ENCODE data around the gene PLEKHA8.
A peak's percentile ranks its signal among the peaks of the same experiment; 100 is the strongest.

The PLEKHA8 gene

DNA sequence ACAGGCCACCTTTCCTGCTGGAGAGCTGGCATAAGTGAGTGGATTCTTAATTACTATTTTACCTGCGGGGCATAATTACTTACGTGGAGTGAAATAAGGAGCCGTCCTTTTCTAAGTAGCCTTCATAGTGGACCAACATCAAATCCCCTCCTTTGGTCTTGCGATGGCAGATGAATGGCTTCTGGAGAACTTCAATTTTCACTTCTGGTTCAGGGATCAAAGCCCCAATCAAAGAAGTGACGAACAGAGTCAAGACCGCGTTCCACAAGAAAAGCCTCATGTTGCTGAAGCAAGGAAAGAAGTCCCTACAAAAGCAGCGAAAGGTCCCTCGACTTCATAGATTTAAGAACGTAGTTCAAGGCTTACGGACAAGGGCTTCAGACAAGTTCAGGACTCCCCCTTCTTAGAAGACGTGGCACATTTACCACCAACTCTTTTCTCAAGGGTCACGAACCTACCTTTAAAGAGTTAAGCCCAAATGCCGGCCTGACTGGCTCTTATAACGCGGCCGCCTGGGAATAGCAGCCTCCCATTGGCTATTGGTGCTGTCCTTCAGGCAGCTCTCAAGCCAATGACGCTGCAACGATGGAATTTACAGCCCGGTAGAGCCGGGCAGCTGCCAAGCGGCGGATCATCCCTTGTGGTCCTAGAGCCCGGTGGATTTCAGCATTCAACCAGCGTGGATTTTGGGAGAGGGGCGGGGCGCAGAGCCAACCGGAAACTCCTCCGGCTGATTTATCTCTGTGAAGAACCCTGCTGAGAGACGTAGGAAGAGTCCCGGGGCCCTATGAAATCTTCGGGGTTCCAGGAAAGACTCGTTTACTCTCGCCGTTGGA lies 1.8 kb upstream of the PLEKHA8 start, which contains the start of gene FKBP14:
Gene FKBP14 (minus strand): TSS at position 474 of the 836 bp plus-strand sequence. CDS start 194 bp downstream, at position 280.
- DNase-seq: peak; percentile 95

GRCh38 chr7:30027065-30027456 lies 1.2 kb upstream of the PLEKHA8 start:
- peak; percentile 73 for DNase-seq

DNA sequence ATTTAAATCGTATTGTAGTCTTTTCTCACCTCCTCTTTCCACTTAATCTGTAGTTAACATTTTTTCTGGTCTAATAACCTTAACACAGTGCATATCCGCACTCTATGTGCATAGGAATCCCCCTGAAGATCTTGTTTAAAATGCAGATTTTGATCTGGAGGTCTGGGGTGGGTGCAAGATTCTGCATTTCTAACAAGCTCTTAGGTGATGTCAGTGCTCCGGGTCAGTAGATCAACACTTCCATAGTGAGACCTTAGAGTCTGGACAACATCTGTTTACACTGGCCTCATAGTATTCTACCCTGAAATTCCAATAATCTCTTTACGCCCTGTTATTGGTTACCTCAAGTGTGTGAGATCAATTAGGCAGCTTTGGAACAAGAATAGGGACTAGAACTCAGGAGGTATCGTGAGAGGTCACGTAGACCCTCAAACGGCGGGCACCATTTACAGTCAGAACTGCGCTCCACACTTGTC lies 434 bp upstream of the PLEKHA8 start:
- DNase-seq: no peak

- DNase-seq: no peak
Observed at GRCh38 chr7:30028749-30029635, 780 bp downstream of the PLEKHA8 start.

- DNase-seq: no peak
Observed at GRCh38 chr7:30029696-30030095, 1.5 kb downstream of the PLEKHA8 start.

- no peak for DNase-seq
Observed at GRCh38 chr7:30032310-30033125, 4.3 kb downstream of the PLEKHA8 start.

GRCh38 chr7:30034501-30034900 lies 6.3 kb downstream of the PLEKHA8 start:
- DNase-seq: no peak

DNA sequence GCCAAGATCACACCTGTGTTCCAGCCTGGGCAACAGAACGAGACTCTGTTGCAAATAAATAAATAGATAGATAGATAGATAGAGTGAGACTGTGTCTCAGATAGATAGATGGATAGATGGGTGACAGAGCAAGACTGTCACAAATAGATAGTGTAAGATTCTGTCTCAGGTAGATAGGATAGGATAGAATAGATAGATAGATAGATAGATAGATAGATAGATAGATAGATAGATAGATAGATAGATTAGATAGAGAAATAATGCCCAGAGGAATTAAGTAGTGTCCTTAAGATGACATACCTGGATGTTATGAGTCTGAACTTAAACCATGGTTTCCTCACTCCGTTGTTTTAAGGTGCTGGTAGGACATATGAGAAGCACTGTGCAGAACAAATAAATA lies 8.0 kb downstream of the PLEKHA8 start:
- no peak for DNase-seq

GRCh38 chr7:30038196-30038980 lies 10.2 kb downstream of the PLEKHA8 start:
- no peak for DNase-seq

DNA sequence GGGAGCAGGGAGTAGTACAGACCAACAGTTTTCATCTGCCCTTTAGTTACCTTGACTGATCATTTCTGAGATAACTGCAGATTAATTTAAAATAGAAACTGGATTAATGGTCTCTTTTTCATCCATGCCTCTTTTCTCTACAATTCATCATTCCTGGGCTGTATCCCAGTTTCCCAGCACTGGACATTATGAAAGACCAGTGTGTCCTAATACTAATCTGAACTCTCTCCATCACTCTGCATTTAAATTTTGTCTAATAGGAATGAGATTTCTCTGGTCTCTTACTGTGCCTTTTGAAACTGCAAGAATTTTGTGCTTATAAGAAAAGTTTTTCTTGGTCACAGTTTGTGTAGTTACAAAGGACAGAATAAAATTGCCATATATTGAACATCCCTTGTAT lies 12.7 kb downstream of the PLEKHA8 start:
- DNase-seq: no peak

GRCh38 chr7:30041526-30042269 lies 13.5 kb downstream of the PLEKHA8 start:
- no peak for DNase-seq

GRCh38 chr7:30046127-30046770 lies 18.0 kb downstream of the PLEKHA8 start:
- DNase-seq: no peak

- DNase-seq: no peak
Observed at GRCh38 chr7:30047124-30047523, 18.9 kb downstream of the PLEKHA8 start.

- DNase-seq: no peak
Observed at GRCh38 chr7:30048582-30048981, 20.4 kb downstream of the PLEKHA8 start.

DNA sequence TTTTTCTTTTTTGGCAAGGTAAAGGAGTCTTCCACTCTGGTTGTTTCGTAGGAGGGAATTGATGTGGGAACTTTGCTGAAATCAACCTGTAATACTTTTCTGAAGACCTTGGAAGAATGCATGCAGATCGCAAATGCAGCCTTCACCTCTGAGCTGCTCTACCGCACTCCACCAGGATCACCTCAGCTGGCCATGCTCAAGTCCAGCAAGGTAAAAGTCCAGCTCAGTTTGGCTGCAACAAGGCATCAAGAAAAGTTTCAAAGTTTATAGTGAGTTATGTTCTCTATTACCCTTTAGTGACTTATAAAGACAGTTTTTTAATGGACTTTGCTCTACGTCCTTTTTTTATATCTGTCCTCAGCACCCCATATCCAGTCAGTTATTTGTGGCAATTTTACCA lies 21.0 kb downstream of the PLEKHA8 start:
- DNase-seq: no peak

DNA sequence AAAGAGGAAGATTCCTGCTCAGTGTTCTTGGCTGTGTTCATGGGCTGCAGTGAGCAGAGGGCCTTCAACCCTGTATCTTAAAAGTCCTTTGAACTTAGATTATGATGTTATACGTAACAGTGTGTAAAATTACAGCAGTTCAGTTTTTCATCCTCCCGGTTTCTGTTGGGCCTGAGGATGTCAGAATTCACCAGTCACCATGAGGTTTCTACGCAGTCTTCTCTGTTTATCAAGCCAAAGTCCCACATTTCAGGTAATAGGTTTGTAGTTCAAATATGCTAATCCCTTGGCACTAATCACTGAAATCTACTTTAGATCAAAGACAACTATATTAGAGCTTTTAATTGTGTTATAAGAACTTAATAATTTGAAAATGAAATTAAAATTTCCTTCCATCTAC lies 24.9 kb downstream of the PLEKHA8 start:
- no peak for DNase-seq

DNA sequence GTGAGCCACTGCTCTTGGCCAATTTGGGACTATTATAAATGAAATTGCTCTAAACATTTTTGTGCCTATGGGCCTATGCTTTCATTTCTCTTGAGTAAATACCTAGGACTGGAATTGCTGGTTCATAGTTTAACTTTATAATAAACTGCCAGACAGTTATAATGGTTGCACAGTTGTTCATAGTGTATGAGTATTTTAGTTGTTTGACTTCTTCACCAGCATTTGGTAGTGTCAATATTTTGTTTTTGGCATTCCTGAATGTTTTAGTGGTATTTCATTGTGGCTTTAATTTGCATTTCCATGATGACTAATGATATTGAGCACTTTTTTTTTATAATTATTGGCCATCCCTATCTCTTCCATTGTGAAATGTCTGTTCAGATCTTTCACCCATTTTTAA lies 29.5 kb downstream of the PLEKHA8 start:
- DNase-seq: no peak

DNA sequence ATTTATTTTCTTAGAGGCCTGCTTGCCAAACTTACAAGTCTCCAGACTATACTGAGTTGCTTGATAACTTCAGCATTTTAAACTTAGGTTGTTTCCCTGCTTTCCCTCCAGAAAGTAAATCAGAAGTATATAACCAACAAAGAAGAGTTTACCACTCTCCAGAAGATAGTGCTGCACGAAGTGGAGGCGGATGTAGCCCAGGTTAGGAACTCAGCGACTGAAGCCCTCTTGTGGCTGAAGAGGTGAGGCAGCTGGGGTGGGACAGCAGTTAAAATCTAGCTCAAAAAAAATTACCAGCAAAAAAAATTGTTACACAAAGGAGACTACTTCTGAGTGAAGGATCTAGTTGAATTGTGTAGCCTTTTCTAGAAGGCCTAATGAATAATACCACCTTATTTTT lies 33.6 kb downstream of the PLEKHA8 start:
- peak; percentile 68 for DNase-seq

- DNase-seq: no peak
Observed at GRCh38 chr7:30062587-30062986, 34.4 kb downstream of the PLEKHA8 start.

DNA sequence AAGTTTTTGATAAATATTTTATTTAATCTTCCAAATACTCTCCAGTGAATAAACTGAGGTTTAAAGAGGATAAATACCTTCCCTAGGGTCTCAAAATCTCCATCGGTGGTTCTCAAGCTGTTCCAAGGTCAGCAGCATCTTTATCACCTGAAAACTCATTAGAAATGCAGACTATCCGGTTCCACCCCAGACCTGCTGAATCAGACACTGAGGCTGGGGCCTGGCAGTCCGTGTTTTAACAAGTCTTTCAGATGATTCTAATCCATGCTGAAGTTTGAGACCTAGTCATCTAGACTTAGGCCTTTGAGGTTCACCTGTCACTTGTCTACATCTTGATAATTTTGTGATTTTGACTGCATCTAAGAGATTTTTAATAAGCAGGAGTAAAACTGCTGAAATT lies 37.5 kb downstream of the PLEKHA8 start:
- no peak for DNase-seq

DNA sequence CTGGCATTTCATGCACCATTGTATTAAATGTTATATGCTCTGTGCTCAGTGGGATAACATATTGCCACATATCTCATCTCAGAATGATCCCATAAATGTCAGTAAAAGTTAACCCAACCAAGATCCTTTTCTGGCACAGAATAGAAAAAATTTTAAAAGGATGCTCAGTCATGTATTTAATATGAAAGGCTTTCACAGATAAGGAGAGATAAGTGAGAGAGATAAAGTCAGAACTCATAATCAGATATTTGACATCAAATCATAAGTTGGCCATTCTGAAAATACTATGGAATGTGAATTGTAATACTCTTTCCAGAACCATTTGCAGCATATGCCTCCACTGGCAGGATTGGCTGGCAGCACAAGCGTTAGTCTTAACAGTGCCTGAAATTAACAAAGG lies 38.5 kb downstream of the PLEKHA8 start:
- no peak for DNase-seq

All from activated effector memory CD4-positive, alpha-beta T cell treated with anti-CD3 and anti-CD28 coated beads, Interleukin-2, amount 50 U/mL, for 16 hours (primary cell).